Osteocyte (in vitro differentiated cells): ENCODE data around the gene RETREG3. TPM values are rescaled to one million over a fixed set of nuclear protein-coding genes. Genes with fewer than 3 reads are reported as not detected.

Source experiments
- DNase-seq: peaks from one replicate; pipeline ENCODE4 v3.0.0; 2021; ENCODE audit warnings: mixed read lengths; ENCODE audit not compliant: unreplicated experiment; ENCODE audit errors: extremely low spot score
- H3K27ac Mint-ChIP-seq: one replicate; pipeline ENCODE4 v1.8.0; 2021; ENCODE audit warnings: mild to moderate bottlenecking, mixed read lengths; ENCODE audit not compliant: unreplicated experiment
- H3K27me3 Mint-ChIP-seq: one replicate; pipeline ENCODE4 v1.8.0; 2021; ENCODE audit warnings: mixed read lengths; ENCODE audit not compliant: unreplicated experiment
- H3K36me3 Mint-ChIP-seq: one replicate; pipeline ENCODE4 v1.8.0; 2021; ENCODE audit warnings: mixed read lengths; ENCODE audit not compliant: unreplicated experiment
- H3K4me1 Mint-ChIP-seq: one replicate; pipeline ENCODE4 v1.8.0; 2021; ENCODE audit warnings: mixed read lengths; ENCODE audit not compliant: unreplicated experiment
- H3K4me3 Mint-ChIP-seq: one replicate; pipeline ENCODE4 v1.8.0; 2021; ENCODE audit warnings: mild to moderate bottlenecking, moderate library complexity, mixed read lengths; ENCODE audit not compliant: unreplicated experiment
- H3K9me3 Mint-ChIP-seq: one replicate; pipeline ENCODE4 v1.8.0; 2021; ENCODE audit warnings: mixed read lengths; ENCODE audit not compliant: unreplicated experiment
- total RNA-seq: library from RNA; stranded (reverse); gene quantifications from 2 replicates; pipeline ENCODE4 v1.2.1, GENCODE V29; 2021
- TF ChIP-seq, protein P1 (sequence below): fragments of 200-600 bp; sonication (generic); IDR thresholded peaks from 2 replicates; pipeline ENCODE4 v1.5.0; 2021; ENCODE audit warnings: antibody characterized with exemption, mild to moderate bottlenecking, moderate library complexity

RETREG3 gene
- total RNA-seq, 1 donor from 2014 or later = 80.1 TPM

DNA sequence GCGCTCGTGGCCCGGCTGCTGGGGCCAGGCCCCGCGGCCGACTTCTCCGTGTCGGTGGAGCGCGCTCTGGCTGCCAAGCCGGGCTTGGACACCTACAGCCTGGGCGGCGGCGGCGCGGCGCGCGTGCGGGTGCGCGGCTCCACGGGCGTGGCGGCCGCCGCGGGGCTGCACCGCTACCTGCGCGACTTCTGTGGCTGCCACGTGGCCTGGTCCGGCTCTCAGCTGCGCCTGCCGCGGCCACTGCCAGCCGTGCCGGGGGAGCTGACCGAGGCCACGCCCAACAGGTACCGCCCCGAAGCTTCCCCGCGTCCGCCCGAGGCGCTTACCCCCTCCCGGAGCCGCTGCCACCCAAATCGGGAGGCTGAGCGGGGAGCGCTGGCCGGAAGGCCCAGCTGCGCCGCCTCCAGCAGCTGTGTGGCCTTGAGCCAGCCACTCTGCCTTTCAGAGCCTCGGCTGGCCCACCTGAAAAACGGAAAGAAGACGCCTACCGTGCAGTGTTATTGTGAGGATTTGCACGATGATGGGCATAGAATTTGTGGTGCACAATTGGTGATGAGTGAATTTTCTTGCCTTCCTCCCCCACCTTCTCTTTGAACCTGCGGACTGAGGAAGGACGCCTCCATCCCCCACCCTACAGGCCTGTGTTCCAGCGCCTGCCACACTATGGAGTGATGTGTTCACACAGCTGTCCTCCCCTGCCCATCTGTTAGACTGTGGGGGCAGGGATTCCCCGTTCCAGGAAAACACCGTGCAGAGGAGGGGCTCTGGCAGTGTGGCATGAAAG lies 72.6 kb downstream of the RETREG3 start:
- H3K4me1 Mint-ChIP-seq = peaks cover 39% of the 10 kb centered on the region
- peaks cover 10% of the 10 kb centered on the region for H3K36me3 Mint-ChIP-seq
- TF ChIP-seq, protein P1, sequence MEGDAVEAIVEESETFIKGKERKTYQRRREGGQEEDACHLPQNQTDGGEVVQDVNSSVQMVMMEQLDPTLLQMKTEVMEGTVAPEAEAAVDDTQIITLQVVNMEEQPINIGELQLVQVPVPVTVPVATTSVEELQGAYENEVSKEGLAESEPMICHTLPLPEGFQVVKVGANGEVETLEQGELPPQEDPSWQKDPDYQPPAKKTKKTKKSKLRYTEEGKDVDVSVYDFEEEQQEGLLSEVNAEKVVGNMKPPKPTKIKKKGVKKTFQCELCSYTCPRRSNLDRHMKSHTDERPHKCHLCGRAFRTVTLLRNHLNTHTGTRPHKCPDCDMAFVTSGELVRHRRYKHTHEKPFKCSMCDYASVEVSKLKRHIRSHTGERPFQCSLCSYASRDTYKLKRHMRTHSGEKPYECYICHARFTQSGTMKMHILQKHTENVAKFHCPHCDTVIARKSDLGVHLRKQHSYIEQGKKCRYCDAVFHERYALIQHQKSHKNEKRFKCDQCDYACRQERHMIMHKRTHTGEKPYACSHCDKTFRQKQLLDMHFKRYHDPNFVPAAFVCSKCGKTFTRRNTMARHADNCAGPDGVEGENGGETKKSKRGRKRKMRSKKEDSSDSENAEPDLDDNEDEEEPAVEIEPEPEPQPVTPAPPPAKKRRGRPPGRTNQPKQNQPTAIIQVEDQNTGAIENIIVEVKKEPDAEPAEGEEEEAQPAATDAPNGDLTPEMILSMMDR = no peak
- H3K9me3 Mint-ChIP-seq = no peaks in the 10 kb centered on the region
- peak overlapping the region; percentile 85 for H3K4me3 Mint-ChIP-seq
- H3K27me3 Mint-ChIP-seq = no peaks in the 10 kb centered on the region
- DNase-seq = peak; percentile 91
- peak overlapping the region; percentile 78 for H3K27ac Mint-ChIP-seq

DNA sequence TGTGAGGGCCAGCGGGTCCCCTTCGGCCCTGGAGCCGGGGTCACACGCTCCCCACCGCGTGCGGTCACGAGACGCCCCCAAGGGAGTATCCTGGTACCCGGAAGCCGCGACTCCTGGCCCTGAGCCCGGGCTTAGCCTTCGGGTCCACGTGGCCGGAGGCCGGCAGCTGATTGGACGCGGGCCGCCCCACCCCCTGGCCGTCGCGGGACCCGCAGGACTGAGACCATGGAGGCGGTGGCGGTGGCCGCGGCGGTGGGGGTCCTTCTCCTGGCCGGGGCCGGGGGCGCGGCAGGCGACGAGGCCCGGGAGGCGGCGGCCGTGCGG lies 73.2 kb downstream of the RETREG3 start, which contains the start of gene NAGLU:
Gene NAGLU, plus strand, starts transcription at position 194 of the 324 bp plus-strand sequence. Its CDS starts 32 bp downstream, at position 226.
- Mint-ChIP-seq H3K4me1 (peaks cover 44% of the 10 kb centered on the region), H3K27ac (peak within 1 kb of the TSS; percentile 96), H3K4me3 (peak within 1 kb of the TSS; percentile 85), H3K36me3 (peaks cover 10% of the 10 kb centered on the region), H3K27me3 (no peaks in the 10 kb centered on the region), H3K9me3 (no peaks in the 10 kb centered on the region)
- TF ChIP-seq, protein P1 = no peak
- DNase-seq = peak; percentile 98

DNA sequence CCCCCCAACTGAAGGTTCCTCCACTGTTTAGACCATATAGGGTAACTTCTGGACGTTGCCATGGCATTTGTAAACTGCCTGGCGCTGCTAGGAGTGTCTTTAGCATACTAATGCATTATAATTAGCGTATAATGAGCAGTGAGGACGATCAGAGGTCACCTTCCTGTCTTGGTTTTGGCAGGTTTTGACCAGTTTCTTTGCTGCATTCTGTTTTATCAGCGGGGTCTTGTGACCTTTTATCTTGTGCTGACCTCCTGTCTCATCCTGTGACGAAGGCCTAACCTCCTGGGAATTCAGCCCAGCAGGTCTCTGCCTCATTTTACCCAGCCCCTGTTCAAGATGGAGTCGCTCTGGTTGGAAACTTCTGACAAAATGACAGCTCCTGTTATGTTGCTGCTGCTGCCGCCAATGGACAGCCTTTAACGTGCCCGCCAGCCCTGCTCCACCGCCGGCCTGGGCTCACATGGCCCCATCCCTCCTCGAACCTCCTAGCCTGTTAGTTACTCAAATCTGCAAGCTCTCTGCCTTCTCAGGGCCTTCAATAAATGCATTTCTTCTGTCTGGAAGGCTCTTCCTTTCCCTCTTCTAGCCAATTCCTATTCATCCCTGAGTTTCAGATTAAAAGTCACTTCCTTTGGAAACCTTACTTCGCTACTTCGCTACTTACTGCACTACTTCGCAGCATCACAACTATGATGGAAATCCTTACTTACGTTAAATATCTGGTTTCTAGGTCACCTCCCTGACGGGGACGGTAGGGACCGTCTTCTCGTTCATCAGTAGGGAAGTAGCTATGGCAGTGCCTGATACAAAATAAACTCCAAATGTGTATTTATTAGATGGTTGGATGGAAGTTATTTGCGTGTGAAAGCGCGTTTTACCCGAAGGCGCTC lies 73.8 kb downstream of the RETREG3 start:
- Mint-ChIP-seq H3K27me3 (no peaks in the 10 kb centered on the region), H3K27ac (peak overlapping the region; percentile 96), H3K4me1 (peaks cover 48% of the 10 kb centered on the region), H3K36me3 (peaks cover 10% of the 10 kb centered on the region), H3K9me3 (no peaks in the 10 kb centered on the region), H3K4me3 (peak overlapping the region; percentile 64)
- TF ChIP-seq, protein P1 = no peak
- DNase-seq = no peak

DNA sequence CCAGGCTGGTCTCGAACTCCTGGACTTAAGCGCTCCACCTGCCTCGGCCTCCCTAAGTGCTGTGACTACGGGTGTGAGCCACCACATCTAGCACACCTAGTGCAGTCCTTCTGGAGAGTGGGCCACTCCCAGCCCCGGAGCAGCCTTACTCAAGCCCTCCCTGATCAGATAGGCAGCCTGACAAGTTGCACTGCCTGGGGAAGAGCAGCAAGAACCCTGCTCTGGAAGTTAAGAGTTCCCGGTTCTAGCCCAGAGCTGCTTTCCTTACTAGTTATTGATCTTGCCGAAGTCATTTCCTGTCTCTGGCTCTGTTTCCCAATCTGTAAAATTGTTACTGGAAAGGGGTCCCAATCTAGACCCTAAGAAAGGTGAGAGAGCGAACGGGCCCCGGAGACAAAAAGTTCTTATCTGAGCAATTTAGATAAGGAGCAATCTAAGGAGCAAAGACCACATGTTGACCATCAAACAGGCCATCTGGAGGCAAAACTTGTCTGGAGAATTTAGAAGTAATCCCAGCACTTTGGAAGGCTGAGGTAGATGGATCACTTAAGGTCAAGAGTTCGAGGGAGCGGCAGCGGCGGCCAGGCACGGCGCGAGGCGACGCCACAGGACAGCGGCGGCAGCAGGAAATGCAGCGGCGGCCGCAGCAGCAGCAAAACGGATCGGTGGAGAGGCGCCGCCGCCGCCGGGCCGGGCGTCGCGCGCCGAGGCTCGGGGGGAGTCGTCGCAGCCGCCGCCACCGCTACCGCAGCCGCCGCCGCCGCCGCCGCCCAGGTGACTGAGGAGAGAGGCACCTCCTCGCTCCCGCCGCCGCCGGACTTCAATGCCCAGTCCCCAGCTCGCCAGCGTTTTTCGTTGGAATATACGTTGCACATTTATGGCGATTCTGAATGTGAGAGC lies 77.5 kb downstream of the RETREG3 start:
- Mint-ChIP-seq H3K36me3 (no peaks in the 10 kb centered on the region), H3K4me3 (peak overlapping the region; percentile 64), H3K9me3 (no peaks in the 10 kb centered on the region), H3K4me1 (peaks cover 41% of the 10 kb centered on the region), H3K27me3 (no peaks in the 10 kb centered on the region), H3K27ac (peak overlapping the region; percentile 73)
- TF ChIP-seq, protein P1 = peak; percentile 51
- DNase-seq = no peak
